Stimulated activated CD4-positive, alpha-beta T cell treated with anti-CD3 and anti-CD28 coated beads, Interleukin-4, amount 100 ng/mL, for 24 hours (primary cell): ENCODE data around the gene MYBPC1.
"Not testable (repeated sequence)": the region's sequence is repeated elsewhere in the genome, so short reads cannot be mapped to it uniquely, and the experiment has no call there.

ENCODE experiments used
- DNase-seq: peaks from one replicate; pipeline ENCODE4 v3.0.0-alpha.2; 2020

Gene MYBPC1, protein sequence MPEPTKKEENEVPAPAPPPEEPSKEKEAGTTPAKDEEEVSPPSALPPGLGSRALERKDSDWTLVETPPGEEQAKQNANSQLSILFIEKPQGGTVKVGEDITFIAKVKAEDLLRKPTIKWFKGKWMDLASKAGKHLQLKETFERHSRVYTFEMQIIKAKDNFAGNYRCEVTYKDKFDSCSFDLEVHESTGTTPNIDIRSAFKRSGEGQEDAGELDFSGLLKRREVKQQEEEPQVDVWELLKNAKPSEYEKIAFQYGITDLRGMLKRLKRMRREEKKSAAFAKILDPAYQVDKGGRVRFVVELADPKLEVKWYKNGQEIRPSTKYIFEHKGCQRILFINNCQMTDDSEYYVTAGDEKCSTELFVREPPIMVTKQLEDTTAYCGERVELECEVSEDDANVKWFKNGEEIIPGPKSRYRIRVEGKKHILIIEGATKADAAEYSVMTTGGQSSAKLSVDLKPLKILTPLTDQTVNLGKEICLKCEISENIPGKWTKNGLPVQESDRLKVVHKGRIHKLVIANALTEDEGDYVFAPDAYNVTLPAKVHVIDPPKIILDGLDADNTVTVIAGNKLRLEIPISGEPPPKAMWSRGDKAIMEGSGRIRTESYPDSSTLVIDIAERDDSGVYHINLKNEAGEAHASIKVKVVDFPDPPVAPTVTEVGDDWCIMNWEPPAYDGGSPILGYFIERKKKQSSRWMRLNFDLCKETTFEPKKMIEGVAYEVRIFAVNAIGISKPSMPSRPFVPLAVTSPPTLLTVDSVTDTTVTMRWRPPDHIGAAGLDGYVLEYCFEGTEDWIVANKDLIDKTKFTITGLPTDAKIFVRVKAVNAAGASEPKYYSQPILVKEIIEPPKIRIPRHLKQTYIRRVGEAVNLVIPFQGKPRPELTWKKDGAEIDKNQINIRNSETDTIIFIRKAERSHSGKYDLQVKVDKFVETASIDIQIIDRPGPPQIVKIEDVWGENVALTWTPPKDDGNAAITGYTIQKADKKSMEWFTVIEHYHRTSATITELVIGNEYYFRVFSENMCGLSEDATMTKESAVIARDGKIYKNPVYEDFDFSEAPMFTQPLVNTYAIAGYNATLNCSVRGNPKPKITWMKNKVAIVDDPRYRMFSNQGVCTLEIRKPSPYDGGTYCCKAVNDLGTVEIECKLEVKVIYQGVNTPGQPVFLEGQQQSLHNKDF

GRCh38 chr12:101594700-101595099, at the start of gene MYBPC1:
TSS of gene MYBPC1 (plus strand) at chr12:101594971. CDS start at chr12:101595071, 100 bp downstream.
- no peak for DNase-seq

- DNase-seq = no peak
Measured at GRCh38 chr12:101551362-101552114, 43.2 kb upstream of the MYBPC1 start.

GRCh38 chr12:101552277-101552676, 42.5 kb upstream of the MYBPC1 start:
- DNase-seq = no peak

- no peak for DNase-seq
Measured at GRCh38 chr12:101557094-101557493, 37.7 kb upstream of the MYBPC1 start.

DNA sequence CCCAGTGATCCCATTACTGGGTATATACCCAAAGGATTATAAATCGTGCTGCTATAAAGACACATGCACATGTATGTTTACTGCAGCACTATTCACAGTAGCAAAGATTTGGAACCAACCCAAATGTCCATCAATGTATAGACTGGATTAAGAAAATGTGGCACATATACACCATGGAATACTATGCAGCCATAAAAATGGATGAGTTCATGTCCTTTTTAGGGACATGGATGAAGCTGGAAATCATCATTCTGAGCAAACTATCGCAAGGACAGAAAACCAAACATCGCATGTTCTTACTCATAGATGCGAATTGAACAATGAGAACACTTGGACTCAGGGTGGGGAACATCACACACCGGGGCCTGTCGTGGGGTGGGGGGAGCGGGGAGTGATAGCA, 36.0 kb upstream of the MYBPC1 start:
- not testable (repeated sequence) for DNase-seq

DNA sequence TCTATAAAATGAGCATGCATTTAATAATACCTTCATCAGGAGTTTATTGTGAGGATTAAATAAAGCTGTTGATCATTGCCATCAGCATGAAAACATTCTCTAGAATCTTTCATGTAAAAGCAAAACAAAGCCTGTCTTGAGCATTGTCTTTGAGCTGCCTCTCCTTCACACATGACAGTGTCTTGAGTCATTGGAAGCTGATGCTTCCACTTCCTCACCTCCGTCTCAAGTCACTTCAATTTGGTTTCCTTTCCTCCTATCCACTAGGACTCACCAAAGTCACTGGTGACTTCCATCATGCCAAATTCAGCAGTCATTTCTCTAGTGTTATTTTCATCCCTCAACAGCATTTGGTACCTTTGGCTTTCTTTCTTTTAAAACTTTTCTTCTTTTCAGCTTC, 31.6 kb upstream of the MYBPC1 start:
- no peak for DNase-seq

DNA sequence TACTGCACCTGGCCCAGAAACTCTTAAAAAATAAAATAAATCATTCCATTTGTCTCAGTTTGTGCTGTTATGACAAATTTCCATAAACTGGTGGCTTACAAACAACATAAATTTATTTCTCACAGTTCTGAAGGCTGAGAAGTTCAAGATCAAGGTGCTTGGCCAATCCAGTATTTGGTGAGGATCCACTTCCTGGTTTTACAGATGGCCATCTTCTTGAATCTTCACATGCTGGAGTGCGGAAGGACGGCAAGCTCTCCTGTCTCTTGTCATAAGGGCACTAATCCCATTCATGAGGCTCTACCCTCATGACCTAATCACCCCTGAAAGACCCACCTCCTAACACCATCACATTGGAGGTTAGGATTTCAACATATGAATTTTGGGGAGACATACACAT, 29.9 kb upstream of the MYBPC1 start:
- no peak for DNase-seq

GRCh38 chr12:101566318-101566717, 28.5 kb upstream of the MYBPC1 start:
- DNase-seq = peak; percentile 10

DNA sequence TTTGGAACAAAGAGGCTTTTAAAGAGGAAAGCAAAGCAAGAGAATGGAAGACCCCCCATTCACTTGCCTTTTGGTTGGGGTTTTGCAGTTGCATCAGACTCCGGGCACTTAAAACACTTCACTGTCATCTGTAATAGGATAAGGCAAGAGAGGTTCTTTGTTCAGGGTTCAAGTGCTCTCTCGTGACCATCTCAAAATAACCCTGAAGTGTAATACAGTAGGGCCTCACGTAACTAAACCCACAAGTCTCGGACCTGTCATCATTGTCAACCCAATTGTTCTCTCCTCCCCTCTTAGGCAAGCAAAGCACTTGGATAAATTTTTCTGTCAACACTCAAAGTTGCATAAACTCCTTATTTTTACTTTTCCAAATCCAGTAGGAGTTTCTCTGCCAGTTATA, 26.9 kb upstream of the MYBPC1 start:
- DNase-seq = no peak

DNA sequence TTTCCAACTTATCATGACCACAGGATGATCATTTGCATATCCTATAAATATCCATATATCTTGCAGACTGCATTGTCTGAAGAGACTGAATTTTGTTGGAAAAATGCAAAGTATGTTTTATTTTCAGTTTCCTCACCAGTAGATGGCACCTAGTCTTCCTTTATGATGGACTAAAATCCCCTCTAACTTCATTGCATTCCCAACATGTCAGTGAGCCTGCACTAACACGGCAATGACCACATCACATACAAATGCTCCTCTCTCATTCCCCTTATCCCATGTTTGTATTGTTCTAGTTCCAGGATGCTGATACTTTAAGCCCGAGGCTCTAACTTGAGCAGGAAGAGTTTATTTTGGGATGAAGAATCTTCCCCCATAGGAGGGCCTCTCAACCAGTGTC, 24.7 kb upstream of the MYBPC1 start:
- no peak for DNase-seq

GRCh38 chr12:101571105-101571504, 23.7 kb upstream of the MYBPC1 start:
- no peak for DNase-seq

DNA sequence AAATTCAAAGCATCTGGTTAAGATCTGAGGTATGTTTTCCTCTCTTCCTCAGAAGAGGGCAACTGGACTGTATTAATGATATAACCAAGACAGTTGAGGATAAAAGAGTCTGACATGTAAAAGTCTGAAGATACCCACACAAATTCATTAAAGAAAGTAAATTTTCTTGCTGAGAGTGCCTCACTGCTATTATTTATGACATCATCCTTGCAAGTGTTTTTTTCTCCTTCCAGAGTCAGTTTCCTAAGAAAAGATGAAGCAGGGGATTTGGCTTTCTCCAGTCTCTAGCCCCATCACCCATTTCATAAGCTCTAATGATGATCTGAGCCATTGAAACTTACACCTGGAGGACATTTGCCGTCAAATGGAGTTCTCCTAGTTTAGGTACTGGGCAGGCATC, 21.0 kb upstream of the MYBPC1 start:
- DNase-seq = no peak

- no peak for DNase-seq
Measured at GRCh38 chr12:101578417-101578816, 16.4 kb upstream of the MYBPC1 start.

DNA sequence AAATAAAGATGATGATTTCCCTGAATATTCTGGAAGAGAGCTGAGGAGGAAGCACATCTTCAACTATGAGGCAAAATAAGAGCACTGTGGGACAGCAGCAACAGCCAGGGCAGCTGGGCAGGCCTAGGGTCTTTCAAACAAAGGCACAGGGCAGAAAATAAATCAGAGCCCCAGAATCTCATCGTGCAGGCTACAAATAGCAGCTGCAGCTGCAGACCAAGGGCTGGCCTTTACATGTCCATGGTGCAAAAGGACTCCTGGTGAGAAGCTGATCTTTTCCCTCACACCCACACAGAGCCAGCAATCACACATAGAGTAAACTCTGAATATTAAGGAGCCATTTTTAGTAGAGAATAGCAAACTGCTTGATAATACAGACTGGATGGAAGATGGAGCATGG, 13.6 kb upstream of the MYBPC1 start:
- DNase-seq = no peak

DNA sequence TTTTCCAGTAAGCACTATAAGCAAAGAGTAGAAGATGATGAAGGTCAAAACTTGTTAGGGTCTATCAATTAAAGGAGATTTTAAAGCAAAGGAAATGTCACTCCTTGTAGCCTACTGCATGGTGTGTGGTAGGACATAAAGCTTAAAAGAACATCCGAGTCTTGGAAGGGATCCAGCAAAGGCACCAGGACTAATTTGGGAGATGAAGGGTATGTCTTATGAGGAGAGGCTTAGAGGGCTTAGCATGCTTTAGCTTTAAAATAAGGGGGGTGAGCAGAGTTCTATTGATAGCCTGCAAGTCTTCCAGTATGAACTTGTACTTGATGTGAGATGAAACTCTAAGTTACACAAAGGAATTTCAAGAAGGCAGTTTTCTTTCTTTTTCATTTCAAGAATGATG, 11.8 kb upstream of the MYBPC1 start:
- DNase-seq = no peak

DNA sequence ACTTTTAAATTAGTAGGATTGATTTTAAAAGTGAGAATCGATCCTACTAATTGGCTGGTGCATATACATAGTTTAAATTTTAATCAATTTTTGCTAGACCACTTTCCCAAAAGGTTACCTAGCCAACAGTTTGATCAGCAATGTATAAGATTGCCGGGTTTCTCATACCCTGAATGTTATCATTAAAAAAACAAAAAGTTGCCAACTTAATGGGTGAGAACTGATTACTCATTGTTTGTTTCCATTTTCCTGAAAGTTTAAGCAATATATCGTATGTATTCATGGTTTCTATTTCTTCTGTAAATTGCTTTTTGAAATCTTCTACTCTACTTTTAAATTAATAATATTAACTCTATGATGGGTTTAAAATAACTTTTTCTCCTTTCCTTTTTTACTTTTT, 4.4 kb upstream of the MYBPC1 start:
- no peak for DNase-seq

- DNase-seq = no peak
Measured at GRCh38 chr12:101591781-101592180, 3.0 kb upstream of the MYBPC1 start.

DNA sequence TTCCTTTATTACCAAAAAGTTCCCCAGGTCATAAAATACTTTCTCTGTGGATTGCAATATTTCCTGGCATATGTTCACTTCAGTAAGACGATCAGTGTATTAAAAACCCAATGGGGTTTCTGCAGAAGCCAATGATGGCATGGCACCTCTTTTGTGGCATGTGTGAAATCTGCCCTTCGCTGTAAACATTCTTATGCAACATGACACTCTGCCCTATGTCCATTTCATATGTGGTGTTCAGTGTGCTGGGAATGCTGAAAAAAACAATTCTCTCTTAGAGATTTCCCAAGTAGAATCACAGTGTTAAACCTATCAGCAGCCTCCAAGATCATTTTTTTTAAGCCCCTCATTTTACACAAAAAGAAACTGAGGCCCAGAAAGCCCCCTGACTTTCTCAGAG, 2.3 kb upstream of the MYBPC1 start:
- DNase-seq = no peak

DNA sequence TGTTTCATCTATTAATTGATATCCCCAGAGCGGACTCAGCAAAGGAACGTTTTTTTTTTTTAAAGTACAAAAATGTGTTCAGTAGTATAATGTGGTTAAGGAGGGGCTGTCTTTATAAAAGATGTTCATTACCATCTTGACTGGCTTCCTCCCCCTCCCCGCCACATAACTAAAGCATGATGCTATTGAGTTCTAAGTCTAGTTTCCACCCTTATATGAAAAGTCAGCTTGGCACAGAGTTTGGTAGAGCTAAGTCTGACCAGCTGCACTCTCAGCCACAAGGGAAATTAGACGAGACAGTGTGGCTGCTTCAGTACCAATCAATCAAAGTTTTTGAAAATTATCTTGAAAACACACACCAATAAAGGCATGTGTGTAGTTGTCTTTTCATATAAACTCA, 1.9 kb upstream of the MYBPC1 start:
- no peak for DNase-seq

GRCh38 chr12:101596172-101596571, 1.4 kb downstream of the MYBPC1 start:
- DNase-seq = no peak

- no peak for DNase-seq
Measured at GRCh38 chr12:101597164-101597563, 2.4 kb downstream of the MYBPC1 start.

- no peak for DNase-seq
Measured at GRCh38 chr12:101598483-101598882, 3.7 kb downstream of the MYBPC1 start.

DNA sequence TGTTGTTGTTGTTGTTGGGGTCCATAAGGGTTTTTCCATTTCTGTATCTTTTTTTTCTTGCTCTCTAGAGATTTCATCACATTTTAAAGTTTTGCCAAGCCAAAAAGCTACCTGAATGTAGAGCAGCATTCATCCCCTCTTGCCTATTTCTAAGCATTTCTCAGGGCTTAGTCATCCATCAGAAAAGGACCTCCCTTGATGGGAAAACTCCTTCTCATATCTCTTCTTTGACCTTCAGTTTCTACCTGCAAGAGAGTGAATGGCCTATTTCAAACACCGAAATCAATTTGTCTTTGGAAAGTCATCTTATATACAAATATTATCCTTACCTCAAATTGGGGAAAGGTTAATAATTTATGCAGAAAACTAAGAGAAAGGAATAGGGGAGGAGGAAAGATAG, 4.5 kb downstream of the MYBPC1 start:
- no peak for DNase-seq
